ENCODE results near the gene COL4A2.

DNA sequence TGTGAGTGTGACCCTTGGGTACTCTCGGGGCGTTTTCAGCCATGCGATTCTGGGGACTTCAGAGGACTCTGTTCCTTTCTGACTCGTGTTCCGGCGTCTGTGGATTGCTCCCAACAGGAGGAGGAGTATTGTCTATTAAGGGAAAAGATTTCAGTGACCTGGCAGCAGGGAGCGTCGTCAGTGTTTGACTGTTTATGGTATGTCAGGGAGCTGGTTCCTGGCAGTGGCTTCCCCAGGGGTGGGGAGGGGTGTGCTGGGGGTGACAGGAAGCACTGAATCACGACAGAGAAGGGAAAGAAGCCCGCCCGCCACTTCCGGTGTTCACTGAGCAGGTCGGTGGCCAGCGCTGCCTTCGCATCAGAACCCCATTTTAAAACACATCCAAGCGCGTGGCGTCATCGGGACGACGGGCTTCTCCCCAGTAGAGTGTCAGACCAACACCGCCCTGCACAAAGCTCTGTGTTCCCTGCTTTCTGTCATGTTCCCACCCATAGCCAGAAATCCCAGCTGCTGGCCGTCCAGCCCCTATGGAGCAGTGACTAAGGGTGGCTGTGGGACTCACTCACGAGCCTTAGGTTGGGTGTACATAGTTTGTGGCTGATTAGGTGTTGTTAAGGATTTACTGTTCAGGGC lies 33.8 kb downstream of the COL4A2 start:
- peak; percentile 21 to 35 for TF ChIP-seq POLR2A (IDR thresholded peaks at IDR 0.05)
- TF ChIP-seq, protein P1, sequence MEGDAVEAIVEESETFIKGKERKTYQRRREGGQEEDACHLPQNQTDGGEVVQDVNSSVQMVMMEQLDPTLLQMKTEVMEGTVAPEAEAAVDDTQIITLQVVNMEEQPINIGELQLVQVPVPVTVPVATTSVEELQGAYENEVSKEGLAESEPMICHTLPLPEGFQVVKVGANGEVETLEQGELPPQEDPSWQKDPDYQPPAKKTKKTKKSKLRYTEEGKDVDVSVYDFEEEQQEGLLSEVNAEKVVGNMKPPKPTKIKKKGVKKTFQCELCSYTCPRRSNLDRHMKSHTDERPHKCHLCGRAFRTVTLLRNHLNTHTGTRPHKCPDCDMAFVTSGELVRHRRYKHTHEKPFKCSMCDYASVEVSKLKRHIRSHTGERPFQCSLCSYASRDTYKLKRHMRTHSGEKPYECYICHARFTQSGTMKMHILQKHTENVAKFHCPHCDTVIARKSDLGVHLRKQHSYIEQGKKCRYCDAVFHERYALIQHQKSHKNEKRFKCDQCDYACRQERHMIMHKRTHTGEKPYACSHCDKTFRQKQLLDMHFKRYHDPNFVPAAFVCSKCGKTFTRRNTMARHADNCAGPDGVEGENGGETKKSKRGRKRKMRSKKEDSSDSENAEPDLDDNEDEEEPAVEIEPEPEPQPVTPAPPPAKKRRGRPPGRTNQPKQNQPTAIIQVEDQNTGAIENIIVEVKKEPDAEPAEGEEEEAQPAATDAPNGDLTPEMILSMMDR (IDR thresholded peaks at IDR 0.05 in 4 of 5, conservative IDR thresholded peaks at IDR 0.05 in 1 of 5), result no peak
